A549 (cell line): ENCODE measurements around the gene QRICH1. TPM values are rescaled to one million over a fixed set of nuclear protein-coding genes. Genes with fewer than 3 reads are reported as not detected.

Experiments used
- ATAC-seq, 2 experiments: fragments of 200-7000 bp in 1 of 2; fragments of >200 bp in 1 of 2; cut with Nextera tagmentation in 1 of 2; cut with Tn5 transposase in 1 of 2; 3 replicates each; pipeline versions ENCODE4 v1.8.0 to v1.9.1; 2018 to 2020; ENCODE audit warnings: mild to moderate bottlenecking in 1 of 2, moderate library complexity in 1 of 2
- CTCF ChIA-PET: fragments of 300-600 bp; sonication (Branson Sonifier 250); formaldehyde crosslinking; extraction: SDS; loops from one replicate; lab custom pipeline; 2021; ENCODE audit warnings: antibody characterized with exemption, inconsistent platforms; lab: Yijun Ruan, JAX
- POLR2A ChIA-PET: fragments of 350-600 bp; formaldehyde crosslinking; extraction: SDS; loops from one replicate; lab custom pipeline; 2021; ENCODE audit warnings: antibody characterized with exemption, inconsistent platforms; lab: Yijun Ruan, JAX
- DNase-seq, 2 experiments: peaks; one replicate each; pipeline versions ENCODE4 v3.0.0 to v3.0.0-alpha.2; 2011 to 2016; ENCODE audit warnings: low read depth in 1 of 2, low spot score in 1 of 2
- FAIRE-seq: peaks from 2 replicates; lab custom pipeline; 2011; peaks lifted over from hg19 to GRCh38; lab: Jason Lieb, UNC
- H3K27ac ChIP-seq, 2 experiments: fragments of >200 bp; sonication (Bioruptor Twin); formaldehyde crosslinking; 3 replicates each; pipeline ENCODE4 v1.5.1; 2016 to 2017
- H3K4me1 ChIP-seq: fragments of >200 bp; sonication (Bioruptor Twin); formaldehyde crosslinking; 3 replicates; pipeline ENCODE4 v1.6.1; 2016
- H3K4me2 ChIP-seq: fragments of >200 bp; sonication (Bioruptor Twin); formaldehyde crosslinking; 3 replicates; pipeline ENCODE4 v1.6.1; 2016
- H3K4me3 ChIP-seq: fragments of >200 bp; sonication (Bioruptor Twin); formaldehyde crosslinking; 3 replicates; pipeline ENCODE4 v1.5.1; 2016
- H3K9me3 ChIP-seq: fragments of >200 bp; sonication (Bioruptor Twin); formaldehyde crosslinking; 3 replicates; pipeline ENCODE4 v1.6.1; 2016
- BCL3 ChIP-seq: fragments of >200 bp; sonication (Bioruptor Twin); formaldehyde crosslinking; IDR thresholded peaks from 3 replicates; pipeline ENCODE4 v1.6.1; 2016
- CHD2 ChIP-seq: fragments of 150-350 bp; IDR thresholded peaks from 2 replicates; pipeline ENCODE4 v1.6.1; 2014; ENCODE audit warnings: low read length; ENCODE audit not compliant: partially characterized antibody
- CTCF ChIP-seq: fragments of >200 bp; sonication (Bioruptor Twin); formaldehyde crosslinking; IDR thresholded peaks from 3 replicates; pipeline ENCODE4 v1.5.1; 2016
- FOXS1 ChIP-seq: fragments of 250-450 bp; sonication (Bioruptor Pico); IDR thresholded peaks from 2 replicates; pipeline ENCODE4 v1.5.0; 2020; ENCODE audit warnings: mild to moderate bottlenecking, moderate library complexity
- GATA3 ChIP-seq: IDR thresholded peaks from 2 replicates; pipeline ENCODE4 v1.6.1; 2012; ENCODE audit warnings: borderline replicate concordance
- HOXB5 ChIP-seq: fragments of 250-450 bp; sonication (Bioruptor Pico); IDR thresholded peaks from 2 replicates; pipeline ENCODE4 v1.5.0; 2020; ENCODE audit warnings: mild to moderate bottlenecking, moderate library complexity
- JUN ChIP-seq, 2 experiments: fragments of >200 bp; sonication (Bioruptor Twin); formaldehyde crosslinking; IDR thresholded peaks; 2 replicates in 1 of 2; 3 replicates in 1 of 2; pipeline ENCODE4 v1.6.1; 2016 to 2017
- KDM5A ChIP-seq: fragments of 200-600 bp; sonication (generic); IDR thresholded peaks from 2 replicates; pipeline ENCODE4 v1.6.1; 2016; ENCODE audit warnings: antibody characterized with exemption, mild to moderate bottlenecking
- MAX ChIP-seq: IDR thresholded peaks from 2 replicates; pipeline ENCODE4 v1.6.1; 2012
- PBX3 ChIP-seq: IDR thresholded peaks from 2 replicates; pipeline ENCODE4 v1.6.1; 2012
- PHF8 ChIP-seq: fragments of 200-600 bp; sonication (generic); IDR thresholded peaks from 2 replicates; pipeline ENCODE4 v1.6.1; 2016; ENCODE audit warnings: low read depth, mild to moderate bottlenecking, antibody characterized with exemption, moderate library complexity, borderline replicate concordance
- POLR2A ChIP-seq: IDR thresholded peaks from 2 replicates; pipeline ENCODE4 v1.6.1; 2012; ENCODE audit warnings: mild to moderate bottlenecking, low read length
- RAD21 ChIP-seq, 2 experiments: fragments of >200 bp in 1 of 2; sonication (Bioruptor Twin) in 1 of 2; formaldehyde crosslinking in 1 of 2; IDR thresholded peaks in 1 of 2; conservative IDR thresholded peaks in 1 of 2; 2 replicates in 1 of 2; 3 replicates in 1 of 2; pipeline ENCODE4 v1.6.1; 2012 to 2018; ENCODE audit warnings: inconsistent platforms in 1 of 2
- REST ChIP-seq: fragments of 200-600 bp; sonication (generic); IDR thresholded peaks from 2 replicates; pipeline ENCODE4 v1.6.1; 2016; ENCODE audit warnings: antibody characterized with exemption, mild to moderate bottlenecking, moderate library complexity
- SMC3 ChIP-seq: fragments of >200 bp; sonication (Bioruptor Twin); formaldehyde crosslinking; IDR thresholded peaks from 3 replicates; pipeline ENCODE4 v1.6.1; 2018; ENCODE audit warnings: inconsistent platforms
- USF2 ChIP-seq: fragments of 450-650 bp; IDR thresholded peaks from 2 replicates; pipeline ENCODE4 v1.6.1; 2014; ENCODE audit warnings: antibody characterized with exemption
- ZFP36 ChIP-seq: fragments of 450-650 bp; IDR thresholded peaks from 2 replicates; pipeline ENCODE4 v1.6.1; 2014; ENCODE audit warnings: borderline replicate concordance; ENCODE audit not compliant: partially characterized antibody
- WGBS: methylation state at CpG from one replicate; pipeline ENCODE4 v1.1.6; 2017; ENCODE audit errors: missing lambda C conversion rate; 5-methylcytosine and 5-hydroxymethylcytosine counted together
- polyA minus RNA-seq: library from RNA; depleted of rRNA, polyadenylated mRNA; stranded (reverse); fragments of >200 nt; gene quantifications from 2 replicates; pipeline ENCODE4 v1.2.3, GENCODE V29; 2011; rRNA and poly(A)+ RNA removed
- polyA plus RNA-seq, 4 experiments: library from polyadenylated mRNA; depleted of rRNA in 3 of 4; stranded (reverse); fragments of >200 nt; fragmentation: RNase III in 1 of 4; extraction: RNeasy Plus Mini Kit Qiagen cat#74134 plus additional on column Dnase treatment in 1 of 4; gene quantifications; 2 replicates in 3 of 4; 3 replicates in 1 of 4; pipeline ENCODE4 v1.2.3, GENCODE V29; 2011 to 2017

QRICH1 gene
- polyA plus RNA-seq (2011; rRNA removed): 53.8 and 76.2 TPM in 2 replicates
- 45.0 and 55.8 TPM in 2 replicates for polyA plus RNA-seq (2012; cell fraction: cytosol; rRNA removed)
- polyA plus RNA-seq (2012; cell fraction: nucleus; rRNA removed): 126 and 151 TPM in 2 replicates
- 40.4 to 47.9 TPM (median 43.6 TPM) in 3 replicates for polyA plus RNA-seq (2017; fragmentation: RNase III; extraction: RNeasy Plus Mini Kit Qiagen cat#74134 plus additional on column Dnase treatment)
- 107 and 109 TPM in 2 replicates for polyA minus RNA-seq

GRCh38 chr3:49093853-49094767, at the start of gene QRICH1:
QRICH1 (minus strand) TSS chr3:49094071; CDS start chr3:49077017, 17,054 bp downstream.
- Histone ChIP-seq H3K4me2 (peak within 1 kb of the TSS; percentile 84), H3K4me1 (peaks cover 19% of the 10 kb centered on the region; the same call in 1 of the 3 replicates), H3K27ac (peak within 1 kb of the TSS; percentile 93 to 94), H3K4me3 (peak within 1 kb of the TSS; percentile 98), H3K9me3 (no peaks in the 10 kb centered on the region)
- ChIA-PET CTCF (interaction anchor here (0.6 to 2.3 kb wide), 27 partner anchors 8 to 464 kb away, joined by 3 to 7 read pairs (median 3); partner anchors contain the start of genes IMPDH2, KLHDC8B, P4HTM and USP19), POLR2A (interaction anchor here (0.6 to 2.7 kb wide), 16 partner anchors 10 to 335 kb away, joined by 3 to 32 read pairs (median 6); partner anchors contain the start of genes DALRD3, IMPDH2, LAMB2 and NDUFAF3)
- WGBS: under 1% methylated on average over 25 of the region's 65 CpGs
- peak; percentile 92 for TF ChIP-seq KDM5A
- peak; percentile 65 for TF ChIP-seq GATA3
- no peak for TF ChIP-seq FOXS1 (CRISPR knock-in tag)
- peak; percentile 37 for TF ChIP-seq CTCF
- TF ChIP-seq PBX3: 0 out of 2 replicates have a peak, but pooled peaks have one; percentile 23
- TF ChIP-seq SMC3: no peak
- TF ChIP-seq PHF8: peak; percentile 32; the same call in 1 of the 2 replicates
- TF ChIP-seq HOXB5 (CRISPR knock-in tag): no peak
- TF ChIP-seq BCL3: peak; percentile 78; the same call in 2 of the 3 replicates
- peak; percentile 100 for TF ChIP-seq CHD2
- TF ChIP-seq JUN (IDR thresholded peaks at IDR 0.05): peak in 1 of 2 experiments; percentile 73; a peak in 3 of 5 replicates
- peak; percentile 100 for TF ChIP-seq REST
- TF ChIP-seq ZFP36: no peak
- peak; percentile 89 for TF ChIP-seq MAX
- no peak for TF ChIP-seq USF2
- peak; percentile 29 to 35; a peak in 2 of 5 replicates for TF ChIP-seq RAD21 (conservative IDR thresholded peaks at IDR 0.05 in 1 of 2, IDR thresholded peaks at IDR 0.05 in 1 of 2)
- TF ChIP-seq POLR2A: peak; percentile 40
- FAIRE-seq: no peak
- ATAC-seq: peak; percentile 91 to 92
- peak; percentile 82 to 97 for DNase-seq
